Measurements from ENCODE around the gene MATN4. TPM values are rescaled to one million over a fixed set of nuclear protein-coding genes. Genes with fewer than 3 reads are reported as not detected.
"Not testable (repeated sequence)": the region's sequence is repeated elsewhere in the genome, so short reads cannot be mapped to it uniquely, and the experiment has no call there.

The MATN4 gene, protein sequence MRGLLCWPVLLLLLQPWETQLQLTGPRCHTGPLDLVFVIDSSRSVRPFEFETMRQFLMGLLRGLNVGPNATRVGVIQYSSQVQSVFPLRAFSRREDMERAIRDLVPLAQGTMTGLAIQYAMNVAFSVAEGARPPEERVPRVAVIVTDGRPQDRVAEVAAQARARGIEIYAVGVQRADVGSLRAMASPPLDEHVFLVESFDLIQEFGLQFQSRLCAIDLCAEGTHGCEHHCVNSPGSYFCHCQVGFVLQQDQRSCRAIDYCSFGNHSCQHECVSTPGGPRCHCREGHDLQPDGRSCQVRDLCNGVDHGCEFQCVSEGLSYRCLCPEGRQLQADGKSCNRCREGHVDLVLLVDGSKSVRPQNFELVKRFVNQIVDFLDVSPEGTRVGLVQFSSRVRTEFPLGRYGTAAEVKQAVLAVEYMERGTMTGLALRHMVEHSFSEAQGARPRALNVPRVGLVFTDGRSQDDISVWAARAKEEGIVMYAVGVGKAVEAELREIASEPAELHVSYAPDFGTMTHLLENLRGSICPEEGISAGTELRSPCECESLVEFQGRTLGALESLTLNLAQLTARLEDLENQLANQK
- total RNA-seq, result 1 to 10 TPM in 1 of 2 donors, under 1 TPM in 1; 0.31 to 1.4 TPM

DNA sequence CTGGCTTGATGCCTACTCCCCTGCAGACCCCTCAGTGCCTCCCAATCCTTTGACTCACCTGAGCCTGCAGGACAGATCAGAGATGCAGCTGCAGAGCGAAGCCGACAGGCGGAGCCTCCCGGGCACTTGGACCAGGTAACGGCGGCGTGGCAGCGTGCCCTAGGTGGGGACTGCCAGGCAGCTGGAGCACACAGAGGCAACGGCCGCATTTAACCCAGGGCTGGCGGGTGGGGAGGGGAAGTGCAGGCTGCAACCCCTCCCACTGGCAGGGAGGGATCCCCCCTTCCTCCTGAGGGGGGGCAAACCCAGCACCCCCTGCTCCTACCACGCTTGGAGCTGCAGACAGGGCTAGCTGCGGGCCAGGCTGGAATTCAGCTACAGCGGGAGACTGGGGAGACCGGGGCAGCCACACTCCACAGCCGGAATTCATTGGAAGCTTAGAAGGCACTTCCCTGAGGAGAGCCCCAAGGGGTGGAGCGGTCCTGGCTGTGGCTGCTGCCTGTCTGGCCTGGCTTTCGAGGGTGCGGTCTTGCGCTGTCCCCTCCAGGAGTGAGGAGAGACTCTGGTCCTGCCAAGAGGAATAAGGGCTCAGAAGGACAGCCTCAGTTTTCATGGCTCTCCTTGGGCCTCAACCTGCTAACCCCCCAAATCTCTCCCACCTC lies at the start of gene MATN4:
MATN4 (minus strand) TSS at position 183 of the 662 bp plus-strand sequence. CDS start 2,717 bp downstream, outside the sequence.
- no peak within 1 kb of the TSS for H3K27ac Mint-ChIP-seq
- H3K36me3 Mint-ChIP-seq, result no peaks in the 10 kb centered on the region
- peaks cover 35 to 42% of the 10 kb centered on the region in 2 donors for H3K27me3 Mint-ChIP-seq
- ATAC-seq, result no peak
- H3K4me3 Mint-ChIP-seq, result no peak within 1 kb of the TSS
- DNase-seq (ENCODE audit: low spot score), result no peak
- H3K9me3 Mint-ChIP-seq, result no peaks in the 10 kb centered on the region
- peaks cover 7 to 9% of the 10 kb centered on the region in 2 donors for H3K4me1 Mint-ChIP-seq (ENCODE audit: low read depth in 2 of 2)

DNA sequence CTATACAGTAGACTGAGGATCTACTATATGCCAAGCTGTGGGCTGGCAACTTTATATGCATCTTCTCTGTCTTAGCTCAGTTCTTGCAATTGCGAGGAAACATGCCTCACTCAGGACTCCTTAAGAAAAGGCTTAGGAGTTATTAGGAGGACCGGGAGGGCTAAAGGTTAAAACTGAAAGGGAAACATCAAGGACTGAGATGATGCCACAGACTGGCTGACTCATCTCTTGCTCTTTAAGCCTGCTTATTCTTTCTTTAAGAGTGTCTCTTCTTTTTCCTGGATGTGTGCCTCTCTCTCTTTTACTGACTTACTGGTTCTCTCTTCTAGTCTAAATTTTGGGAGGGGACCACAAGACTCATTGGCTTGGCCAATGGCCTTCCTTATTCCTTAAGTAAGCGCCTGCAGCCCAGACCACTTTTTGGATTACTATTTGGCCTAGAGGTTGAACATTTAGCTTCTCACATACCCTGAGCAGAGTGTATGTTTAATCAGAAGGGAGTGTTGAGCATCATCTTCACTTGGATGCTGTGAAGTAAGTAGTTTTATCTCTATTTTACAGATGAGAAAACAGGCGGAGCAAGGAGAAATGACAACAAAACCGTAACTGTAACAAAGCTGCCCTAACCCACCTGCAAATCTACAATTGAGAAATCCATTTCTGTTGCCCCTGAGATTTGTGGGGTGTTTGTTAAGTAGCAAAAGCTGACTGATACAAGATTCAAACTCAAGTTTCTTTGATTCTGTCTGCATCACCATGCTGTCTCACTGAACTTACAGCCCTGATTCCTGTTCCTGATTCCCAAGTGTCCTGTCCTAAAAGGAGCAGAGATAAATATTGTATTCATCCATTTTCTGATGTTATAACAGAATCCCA lies 47.3 kb upstream of the MATN4 start:
- ATAC-seq (peak; percentile 80), DNase-seq (ENCODE audit: low spot score) (no peak)
- peak overlapping the region; percentile 46 for H3K4me3 Mint-ChIP-seq
- H3K27me3 Mint-ChIP-seq, result no peaks in the 10 kb centered on the region
- peak overlapping the region; percentile 63 to 74 for H3K27ac Mint-ChIP-seq
- H3K4me1 Mint-ChIP-seq (ENCODE audit: low read depth in 2 of 2), result peaks cover 15 to 19% of the 10 kb centered on the region in 2 donors
- no peaks in the 10 kb centered on the region for H3K36me3 Mint-ChIP-seq
- no peaks in the 10 kb centered on the region for H3K9me3 Mint-ChIP-seq

DNA sequence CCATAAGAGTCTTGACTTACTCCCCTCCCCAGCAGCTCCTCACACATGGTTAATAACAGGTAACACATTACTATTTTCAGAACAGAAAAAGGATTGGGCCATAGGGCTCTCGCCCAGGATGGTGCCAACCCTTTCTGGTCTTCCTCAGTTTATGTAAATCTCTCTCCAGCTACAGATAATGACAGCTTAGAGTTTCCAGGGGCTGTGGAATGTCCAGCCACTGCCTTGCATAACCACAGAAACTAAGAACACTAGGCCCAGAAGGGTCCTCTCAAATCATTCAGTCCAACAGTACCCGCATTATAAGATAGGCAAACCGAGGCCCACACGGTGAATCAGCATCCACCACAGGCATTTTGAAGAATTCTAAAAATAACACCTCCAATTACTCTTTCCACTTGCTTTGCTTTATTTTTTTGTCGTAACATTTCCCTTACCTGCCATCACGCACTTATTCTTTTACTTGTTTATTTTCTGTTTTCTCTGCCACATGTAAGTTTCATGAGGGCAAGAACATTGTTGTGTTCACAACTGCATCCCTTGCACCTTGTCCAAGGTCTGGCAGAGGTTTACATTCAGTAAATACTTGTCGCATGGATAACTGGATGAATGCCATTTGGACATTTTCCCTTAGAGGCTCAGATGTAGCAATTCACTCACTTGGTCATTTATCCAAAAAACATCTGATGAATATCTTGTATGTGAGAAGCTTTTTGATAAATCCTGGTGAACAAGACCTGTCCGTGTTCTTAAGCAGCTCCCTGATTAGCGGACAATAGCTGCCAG lies 46.5 kb upstream of the MATN4 start:
- H3K27me3 Mint-ChIP-seq, result no peaks in the 10 kb centered on the region
- ATAC-seq (no peak), DNase-seq (ENCODE audit: low spot score) (no peak)
- peak overlapping the region; percentile 46 for H3K4me3 Mint-ChIP-seq
- no peaks in the 10 kb centered on the region for H3K9me3 Mint-ChIP-seq
- peaks cover 15 to 19% of the 10 kb centered on the region in 2 donors for H3K4me1 Mint-ChIP-seq (ENCODE audit: low read depth in 2 of 2)
- H3K27ac Mint-ChIP-seq, result peak overlapping the region; percentile 63 to 74
- H3K36me3 Mint-ChIP-seq, result no peaks in the 10 kb centered on the region

DNA sequence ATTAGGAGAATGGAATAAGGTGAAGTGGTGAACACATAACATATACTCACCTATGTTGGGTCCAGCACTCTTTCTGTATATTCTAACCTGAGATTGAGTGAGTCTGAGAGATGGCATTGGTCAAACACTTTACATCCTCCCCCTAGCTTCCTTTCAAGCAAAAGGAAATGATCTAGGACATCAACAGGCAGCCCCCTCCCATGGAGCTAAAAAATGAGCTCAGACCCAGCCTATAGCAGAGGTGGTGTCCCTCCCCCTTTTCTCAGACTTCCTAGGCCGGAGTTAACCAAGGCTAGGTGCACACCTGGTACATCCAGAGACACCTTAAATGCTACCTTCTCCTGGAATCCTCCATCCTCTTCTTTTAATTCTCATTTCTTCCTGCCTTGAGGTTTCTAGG lies 45.6 kb upstream of the MATN4 start:
- peaks cover 15 to 19% of the 10 kb centered on the region in 2 donors for H3K4me1 Mint-ChIP-seq (ENCODE audit: low read depth in 2 of 2)
- H3K4me3 Mint-ChIP-seq, result no peak overlapping the region
- ATAC-seq (no peak), DNase-seq (ENCODE audit: low spot score) (no peak)
- no peaks in the 10 kb centered on the region for H3K9me3 Mint-ChIP-seq
- no peaks in the 10 kb centered on the region for H3K27me3 Mint-ChIP-seq
- H3K27ac Mint-ChIP-seq, result peak overlapping the region in 1 of 2 donors; percentile 74
- H3K36me3 Mint-ChIP-seq, result no peaks in the 10 kb centered on the region

DNA sequence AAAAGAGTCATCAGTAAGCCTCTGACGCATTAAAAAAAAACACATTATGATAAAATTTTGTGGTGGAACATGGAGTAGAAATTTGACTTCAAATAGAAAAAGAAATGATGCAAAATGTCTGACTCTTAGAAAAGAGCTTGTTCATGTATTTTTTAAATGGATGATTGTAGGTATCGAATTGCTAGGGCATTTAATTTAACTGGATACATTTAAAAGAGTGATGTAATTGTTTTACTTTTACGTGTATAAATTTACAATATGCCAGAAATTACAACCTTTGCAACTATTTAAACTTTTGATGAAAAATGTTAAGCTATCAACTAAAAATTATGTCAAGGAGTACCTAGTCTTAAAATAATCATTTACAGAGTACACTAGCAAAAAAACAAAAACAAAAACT lies 44.6 kb upstream of the MATN4 start:
- no peaks in the 10 kb centered on the region for H3K27me3 Mint-ChIP-seq
- no peak for ATAC-seq
- H3K4me1 Mint-ChIP-seq (ENCODE audit: low read depth in 2 of 2), result peaks cover 17 to 23% of the 10 kb centered on the region in 2 donors
- no peaks in the 10 kb centered on the region for H3K9me3 Mint-ChIP-seq
- H3K36me3 Mint-ChIP-seq, result no peaks in the 10 kb centered on the region
- no peak for DNase-seq (ENCODE audit: low spot score)
- H3K27ac Mint-ChIP-seq, result no peak overlapping the region
- no peak overlapping the region for H3K4me3 Mint-ChIP-seq

DNA sequence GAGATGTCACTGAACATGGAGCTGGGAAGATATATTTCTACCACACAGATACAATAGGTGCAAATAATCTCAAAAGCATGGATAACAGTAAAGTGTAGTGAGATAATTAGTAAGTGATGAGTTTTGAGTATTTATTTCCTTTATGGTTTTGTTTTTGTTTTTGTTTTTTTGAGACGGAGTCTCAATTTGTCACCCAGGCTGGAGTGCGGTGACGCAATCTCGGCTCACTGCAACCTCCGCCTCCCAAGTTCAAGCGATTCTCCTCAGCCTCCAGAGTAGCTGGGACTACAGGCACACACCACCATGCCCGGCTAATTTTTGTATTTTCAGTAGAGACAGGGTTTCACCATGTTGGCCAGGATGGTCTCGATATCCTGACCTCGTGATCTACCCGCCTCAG lies 42.7 kb upstream of the MATN4 start:
- DNase-seq (ENCODE audit: low spot score); H3K4me3 Mint-ChIP-seq; H3K36me3 Mint-ChIP-seq; H3K27me3 Mint-ChIP-seq; ATAC-seq; H3K9me3 Mint-ChIP-seq; H3K27ac Mint-ChIP-seq: not testable (repeated sequence)
- peaks cover 30 to 32% of the 10 kb centered on the region in 2 donors for H3K4me1 Mint-ChIP-seq (ENCODE audit: low read depth in 2 of 2)

DNA sequence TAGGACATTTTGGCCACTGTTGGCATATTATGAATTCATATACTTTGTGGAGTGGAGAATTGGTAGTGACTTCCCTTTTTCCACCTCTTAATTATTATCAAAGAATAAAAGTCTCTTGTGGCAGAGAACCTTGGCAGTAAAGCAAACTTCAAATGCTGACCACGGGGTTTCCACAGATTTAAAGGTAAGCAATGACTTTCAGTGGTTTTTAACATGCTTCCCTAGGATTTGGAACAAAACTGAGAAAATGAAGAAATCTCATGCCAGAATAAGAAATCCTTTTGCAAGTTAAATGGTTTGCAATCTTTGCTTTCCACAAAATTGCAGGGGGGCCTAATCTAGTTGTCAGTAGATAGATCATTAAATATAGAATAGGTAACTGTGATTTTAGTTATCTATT lies 42.1 kb upstream of the MATN4 start:
- DNase-seq (ENCODE audit: low spot score), result no peak
- Mint-ChIP-seq H3K9me3 (no peaks in the 10 kb centered on the region), H3K27ac (no peak overlapping the region), H3K27me3 (no peaks in the 10 kb centered on the region), H3K36me3 (no peaks in the 10 kb centered on the region), H3K4me3 (no peak overlapping the region), H3K4me1 (ENCODE audit: low read depth in 2 of 2) (peaks cover 29 to 32% of the 10 kb centered on the region in 2 donors)
- ATAC-seq, result no peak

DNA sequence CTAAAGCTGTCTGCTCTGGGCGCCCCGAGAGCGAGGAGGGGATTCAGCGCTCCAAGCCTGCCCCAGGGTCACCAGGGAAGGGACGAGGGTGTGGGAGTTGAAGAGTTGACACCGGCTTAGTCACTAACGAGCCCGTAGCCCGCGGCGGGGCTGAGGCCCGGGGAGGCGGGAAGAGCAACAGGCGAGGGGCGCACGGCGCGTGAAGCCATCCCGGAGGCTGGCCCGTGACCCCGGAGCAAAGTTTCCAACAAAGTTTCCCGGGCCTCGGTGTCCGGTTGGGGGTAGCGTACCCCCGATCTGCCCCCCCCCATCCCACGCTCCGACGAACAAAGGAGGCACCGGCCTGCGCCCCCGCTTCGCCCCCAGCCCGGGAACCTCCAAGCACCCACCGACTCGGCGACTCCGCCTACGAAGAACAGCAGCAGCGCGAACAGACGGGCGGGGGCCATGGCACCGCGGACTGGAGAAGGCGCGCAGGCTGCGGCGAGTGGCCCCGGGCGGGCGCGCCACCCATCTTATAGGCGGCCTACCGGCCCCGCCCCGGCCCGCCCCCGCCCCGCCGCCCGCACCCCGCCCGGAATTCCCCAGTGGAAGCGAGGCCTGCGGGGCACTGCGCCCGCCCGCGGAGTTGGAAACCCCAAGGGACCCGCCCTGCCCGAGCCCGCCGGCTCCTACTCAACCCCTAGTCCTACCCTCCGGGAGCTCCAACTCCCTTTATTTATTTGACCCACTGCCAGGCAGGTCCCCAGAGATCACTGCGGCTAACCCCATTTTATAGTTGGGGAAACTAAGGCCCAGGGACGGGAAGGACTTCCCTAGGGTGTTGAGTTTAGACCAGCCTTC lies 40.1 kb upstream of the MATN4 start, which contains the start of gene SDC4:
SDC4 (minus strand) TSS at position 489 of the 843 bp plus-strand sequence; CDS start at position 449, 40 bp downstream.
- no peaks in the 10 kb centered on the region for H3K9me3 Mint-ChIP-seq
- peak within 1 kb of the TSS; percentile 88 for H3K4me3 Mint-ChIP-seq
- peak within 1 kb of the TSS; percentile 56 to 60 for H3K27ac Mint-ChIP-seq
- H3K4me1 Mint-ChIP-seq (ENCODE audit: low read depth in 2 of 2), result peaks cover 23 to 29% of the 10 kb centered on the region in 2 donors
- no peaks in the 10 kb centered on the region for H3K36me3 Mint-ChIP-seq
- ATAC-seq, result peak; percentile 89 to 90
- DNase-seq (ENCODE audit: low spot score), result peak; percentile 78
- H3K27me3 Mint-ChIP-seq, result no peaks in the 10 kb centered on the region

DNA sequence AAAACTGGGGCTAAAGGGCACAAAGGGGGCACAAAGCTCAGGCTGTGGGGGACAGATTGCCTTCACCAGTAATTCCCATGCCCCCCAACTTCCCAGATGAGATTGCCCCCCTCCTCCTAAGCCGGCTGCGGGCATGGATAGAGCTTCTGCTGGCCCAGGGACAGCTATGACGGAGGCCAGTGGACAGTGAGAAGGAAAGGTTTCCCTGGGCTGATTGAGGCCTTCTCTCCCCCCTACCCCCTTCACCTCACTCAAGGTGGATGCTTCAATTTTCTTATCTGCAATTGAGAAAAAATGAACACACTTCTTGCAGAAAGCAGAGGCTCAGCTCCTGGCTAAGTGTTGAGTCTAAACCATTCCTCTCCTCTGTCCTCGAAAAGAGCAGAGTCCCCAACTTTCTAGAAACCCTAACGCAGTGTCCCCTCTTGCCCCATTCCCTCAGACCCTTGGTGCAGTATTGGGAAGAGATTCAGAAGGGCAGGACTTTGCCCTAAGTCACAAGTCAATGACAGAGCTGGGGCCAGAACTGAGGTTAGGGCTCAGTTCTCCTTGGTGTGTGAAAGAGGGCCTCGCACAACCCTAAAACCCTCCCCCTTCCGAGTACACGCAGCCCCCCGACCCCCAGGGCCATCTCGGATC lies 39.3 kb upstream of the MATN4 start:
- peak overlapping the region; percentile 88 for H3K4me3 Mint-ChIP-seq
- ATAC-seq (peak in 1 of 2 donors; percentile 4), DNase-seq (ENCODE audit: low spot score) (no peak)
- H3K27me3 Mint-ChIP-seq, result no peaks in the 10 kb centered on the region
- H3K4me1 Mint-ChIP-seq (ENCODE audit: low read depth in 2 of 2), result peaks cover 23 to 29% of the 10 kb centered on the region in 2 donors
- peak overlapping the region; percentile 56 to 60 for H3K27ac Mint-ChIP-seq
- no peaks in the 10 kb centered on the region for H3K36me3 Mint-ChIP-seq
- H3K9me3 Mint-ChIP-seq, result no peaks in the 10 kb centered on the region

DNA sequence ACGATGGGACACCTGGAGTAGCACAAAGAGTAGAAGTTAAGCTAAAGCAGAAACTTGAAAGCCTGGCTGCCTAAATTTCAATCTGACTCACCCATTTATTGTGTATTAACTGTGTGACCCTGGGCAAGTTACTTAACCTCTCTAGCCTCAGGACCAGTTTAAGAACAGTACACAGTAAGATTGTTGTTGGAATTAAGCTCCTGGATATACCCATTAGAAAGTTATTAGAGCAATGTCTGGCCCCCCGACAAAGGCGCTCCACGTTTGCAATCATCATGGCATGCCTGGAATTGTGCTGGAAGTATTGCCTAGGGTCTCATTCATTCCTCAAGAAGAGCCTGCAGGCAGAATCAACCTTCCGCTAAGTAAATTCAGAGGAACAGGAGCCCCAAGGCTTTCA lies 38.8 kb upstream of the MATN4 start:
- ATAC-seq, result no peak
- H3K9me3 Mint-ChIP-seq, result no peaks in the 10 kb centered on the region
- H3K36me3 Mint-ChIP-seq, result no peaks in the 10 kb centered on the region
- H3K27ac Mint-ChIP-seq, result peak overlapping the region; percentile 56 to 60
- no peak for DNase-seq (ENCODE audit: low spot score)
- no peaks in the 10 kb centered on the region for H3K27me3 Mint-ChIP-seq
- peaks cover 23 to 29% of the 10 kb centered on the region in 2 donors for H3K4me1 Mint-ChIP-seq (ENCODE audit: low read depth in 2 of 2)
- peak overlapping the region; percentile 88 for H3K4me3 Mint-ChIP-seq

DNA sequence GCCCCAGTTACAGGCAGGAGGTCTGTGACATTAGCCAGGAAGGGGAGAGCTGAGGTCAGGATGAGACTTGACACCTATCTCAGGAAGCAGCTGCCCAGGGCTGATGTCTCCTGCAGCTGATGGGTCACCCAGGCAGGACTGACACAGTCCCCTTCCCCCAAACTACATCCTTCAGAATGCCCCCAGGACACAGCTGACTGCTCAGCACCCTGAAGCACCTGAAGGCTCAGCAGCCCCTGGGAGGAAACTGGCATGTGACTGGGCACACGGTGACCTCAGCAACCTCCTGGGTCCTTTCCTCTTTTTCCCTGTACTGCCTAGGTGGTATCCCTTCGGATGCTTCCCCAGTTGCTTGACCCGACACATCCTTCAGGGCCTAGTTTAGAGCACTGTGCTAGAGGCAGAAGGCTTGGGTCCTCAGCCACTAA lies 38.2 kb upstream of the MATN4 start:
- Mint-ChIP-seq H3K27me3 (no peaks in the 10 kb centered on the region), H3K27ac (peak overlapping the region; percentile 56 to 60), H3K9me3 (no peaks in the 10 kb centered on the region), H3K4me3 (peak overlapping the region; percentile 88), H3K36me3 (no peaks in the 10 kb centered on the region), H3K4me1 (ENCODE audit: low read depth in 2 of 2) (peaks cover 23 to 29% of the 10 kb centered on the region in 2 donors)
- peak; percentile 68 for DNase-seq (ENCODE audit: low spot score)
- ATAC-seq, result peak; percentile 30 to 34

Measured in natural killer cell treated with Interleukin-12 subunit alpha and Interleukin-12 subunit beta and Interleukin-15 and Interleukin-18, amount 100 ng/mL, for 72 hours (primary cell).